HG03039 (cell line): ENCODE results near the gene CHURC1.
A peak's percentile ranks its signal among the peaks of the same experiment; 100 is the strongest.
"Not testable (repeated sequence)": the region's sequence is repeated elsewhere in the genome, so short reads cannot be mapped to it uniquely, and the experiment has no call there.

ENCODE experiments used
- ATAC-seq: cut with Tn5 transposase; IDR thresholded peaks from one replicate; pipeline ENCODE4 v1.9.1; 2021; ENCODE audit warnings: mild to moderate bottlenecking, moderate library complexity; ENCODE audit not compliant: unreplicated experiment

The CHURC1 gene

DNA sequence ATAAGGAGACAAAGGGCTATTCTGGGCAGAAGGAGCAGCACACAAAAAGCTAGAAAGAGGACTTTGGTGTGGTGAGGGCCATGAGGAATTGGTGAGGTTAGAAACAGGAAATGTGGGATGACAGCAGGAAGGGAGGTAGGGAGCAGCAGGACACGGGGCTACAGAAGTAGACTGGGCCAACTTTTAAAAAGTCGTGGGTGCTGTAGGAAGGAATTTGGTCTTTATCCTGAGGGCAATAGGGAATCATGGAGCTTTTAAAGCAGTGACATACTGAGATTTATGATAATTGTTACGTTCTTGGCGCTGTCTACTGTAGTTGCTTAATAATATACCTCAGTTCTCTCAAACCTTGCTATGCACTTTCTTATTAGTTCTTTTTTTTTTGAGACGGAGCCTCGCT is 8.2 kb upstream of the CHURC1 start:
- no peak for ATAC-seq

DNA sequence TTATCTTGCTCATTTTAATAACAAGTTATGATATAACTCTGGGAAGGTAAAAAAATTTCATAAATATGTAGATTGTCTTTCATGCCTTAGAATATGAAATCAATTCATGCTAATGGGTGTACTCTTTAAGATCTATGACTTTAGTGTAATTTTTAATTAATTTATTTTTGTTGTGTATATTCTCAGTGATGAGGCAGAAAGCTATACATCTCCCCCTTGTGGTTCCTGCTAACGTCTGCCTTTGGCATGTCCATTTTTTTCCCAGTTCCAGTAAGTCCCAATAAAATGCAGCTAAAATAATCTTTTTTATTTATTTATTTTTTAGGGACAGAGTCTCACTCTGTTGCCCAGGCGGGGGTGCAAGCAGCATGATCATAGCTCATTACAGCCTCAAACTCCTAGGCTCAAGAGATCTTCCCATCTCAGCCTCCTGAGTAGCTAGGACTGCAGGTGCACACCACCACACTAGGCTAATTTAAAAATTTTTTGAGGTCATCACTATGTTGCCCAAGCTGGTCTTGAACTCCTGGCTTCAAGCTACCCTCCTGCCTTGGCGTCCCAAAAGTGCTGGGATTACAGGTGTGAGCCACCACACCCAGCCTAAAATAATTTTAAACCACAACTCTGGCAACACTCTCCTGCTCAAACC is 3.3 kb upstream of the CHURC1 start:
- ATAC-seq = no peak

DNA sequence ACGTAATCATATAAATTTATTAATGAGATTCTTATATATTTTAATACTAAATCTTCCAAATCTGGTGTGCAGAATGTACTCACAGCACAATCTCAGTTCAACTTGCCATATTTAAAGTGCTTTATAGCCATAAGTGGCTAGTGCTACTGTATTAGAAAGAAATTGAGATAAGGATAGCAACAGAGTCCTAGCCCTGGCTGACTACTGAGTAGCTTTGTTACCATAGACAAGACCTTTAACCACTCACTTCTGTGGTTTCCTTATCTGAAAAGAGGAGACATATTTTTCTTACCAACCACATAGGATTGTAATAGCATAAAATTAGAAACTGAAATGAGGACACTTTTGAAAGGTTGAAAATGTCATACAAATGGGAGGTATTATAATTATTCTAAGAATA is 2.0 kb upstream of the CHURC1 start:
- no peak for ATAC-seq

DNA sequence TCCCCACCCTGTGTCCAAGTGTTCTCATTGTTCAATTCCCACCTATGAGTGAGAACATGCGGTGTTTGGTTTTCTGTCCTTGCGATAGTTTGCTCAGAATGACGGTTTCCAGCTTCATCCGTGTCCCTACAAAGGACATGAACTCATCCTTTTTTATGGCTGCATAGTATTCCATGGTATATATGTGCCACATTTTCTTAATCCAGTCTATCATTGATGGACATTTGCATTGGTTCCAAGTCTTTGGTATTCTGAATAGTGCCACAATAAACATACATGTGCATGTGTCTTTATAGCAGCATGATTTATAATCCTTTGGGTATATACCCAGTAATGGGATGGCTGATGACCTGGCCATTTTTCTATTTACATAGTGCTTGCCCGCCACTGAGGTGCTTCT is 778 bp upstream of the CHURC1 start:
- not testable (repeated sequence) for ATAC-seq

DNA sequence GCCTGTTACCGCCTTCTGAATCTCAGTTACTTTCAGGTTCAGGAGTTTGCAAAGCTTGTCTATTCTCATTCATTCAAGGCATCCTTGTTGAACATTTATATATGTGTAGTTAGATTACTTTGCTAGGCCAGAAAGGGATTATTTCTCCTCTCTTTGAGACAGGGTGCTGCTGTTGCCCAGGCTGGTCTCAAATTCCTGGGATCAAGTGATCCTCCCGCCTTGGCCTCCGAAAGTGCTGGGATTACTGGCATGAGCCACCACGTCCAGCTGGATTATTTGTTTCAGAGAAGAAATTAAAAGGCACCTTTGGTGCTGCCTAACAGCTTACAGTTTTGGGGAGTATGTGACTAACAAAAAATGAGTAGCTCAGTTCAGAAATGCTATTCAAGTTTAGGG is 772 bp downstream of the CHURC1 start:
- ATAC-seq = no peak

DNA sequence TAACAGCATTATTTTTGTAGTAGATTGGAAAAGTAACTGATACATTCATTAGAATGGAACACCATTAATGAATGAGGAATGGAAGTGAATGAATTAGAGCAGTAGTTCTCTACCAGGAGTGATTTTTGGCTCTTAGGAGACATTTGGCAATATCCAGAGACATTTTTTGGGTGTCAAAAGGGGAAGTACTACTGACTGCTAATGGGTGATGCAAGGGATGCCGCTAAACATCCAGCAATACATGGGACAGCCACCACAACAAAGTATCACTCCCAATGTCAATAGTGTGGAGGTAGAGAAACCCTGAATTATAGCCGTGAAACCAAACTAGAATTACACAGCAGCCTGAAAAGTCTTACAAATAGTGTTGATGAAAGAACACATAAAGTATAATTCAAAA is 1.5 kb downstream of the CHURC1 start:
- no peak for ATAC-seq

DNA sequence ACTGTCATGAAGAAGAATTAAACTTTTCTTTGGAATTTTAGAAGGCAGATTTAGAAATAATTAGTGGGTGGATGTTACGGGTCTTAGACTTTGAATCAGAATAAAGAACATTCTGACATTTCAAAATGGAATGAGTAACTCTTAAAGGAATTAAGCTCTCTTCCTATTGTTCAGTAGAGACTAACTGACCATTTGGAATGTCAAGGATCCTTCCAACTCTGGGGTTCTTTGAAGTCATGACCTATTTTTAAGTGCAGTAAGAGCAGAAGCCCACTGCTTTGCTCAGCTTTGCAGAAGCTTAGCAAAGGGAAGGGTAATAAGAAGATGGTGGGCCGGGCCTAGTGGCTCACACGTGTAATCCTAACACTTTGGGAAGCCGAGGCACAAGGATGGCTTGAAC is 4.0 kb downstream of the CHURC1 start:
- ATAC-seq = no peak

DNA sequence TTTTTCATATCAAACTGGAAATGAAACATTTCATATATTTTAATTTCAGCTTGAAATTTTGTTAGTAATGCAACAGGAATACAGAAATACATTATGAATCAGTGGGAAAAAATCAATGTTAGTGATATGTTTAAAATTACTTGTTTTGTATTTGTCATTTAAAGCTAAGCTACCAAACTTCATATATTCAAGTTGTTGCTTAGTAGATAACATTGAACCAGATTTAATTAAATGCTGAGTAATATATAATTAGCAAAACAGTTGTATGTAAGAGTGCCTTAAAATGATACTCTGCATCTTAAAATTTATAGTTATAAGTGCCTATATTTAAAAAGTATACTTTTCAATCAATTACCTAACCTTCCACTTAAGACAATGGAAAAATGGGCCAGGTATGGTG is 5.0 kb downstream of the CHURC1 start:
- no peak for ATAC-seq

DNA sequence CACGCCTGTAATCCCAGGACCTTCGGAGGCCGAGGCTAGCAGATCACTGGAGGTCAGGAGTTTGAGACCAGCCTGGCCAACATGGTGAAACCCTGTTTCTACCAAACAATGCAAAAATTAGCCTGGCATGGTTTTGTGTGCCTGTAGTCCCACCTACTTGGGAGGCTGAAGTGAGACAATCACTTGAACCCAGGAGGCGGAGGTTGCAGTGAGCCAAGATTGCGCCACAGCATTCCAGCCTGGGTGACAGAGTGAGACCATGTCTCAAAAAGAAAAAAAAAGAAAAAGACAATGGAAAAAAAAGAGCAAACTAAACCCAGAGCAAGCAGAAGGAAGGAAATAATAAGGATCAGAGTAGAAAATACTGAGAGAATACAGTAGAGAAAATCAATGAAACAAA is 5.4 kb downstream of the CHURC1 start:
- ATAC-seq = no peak

DNA sequence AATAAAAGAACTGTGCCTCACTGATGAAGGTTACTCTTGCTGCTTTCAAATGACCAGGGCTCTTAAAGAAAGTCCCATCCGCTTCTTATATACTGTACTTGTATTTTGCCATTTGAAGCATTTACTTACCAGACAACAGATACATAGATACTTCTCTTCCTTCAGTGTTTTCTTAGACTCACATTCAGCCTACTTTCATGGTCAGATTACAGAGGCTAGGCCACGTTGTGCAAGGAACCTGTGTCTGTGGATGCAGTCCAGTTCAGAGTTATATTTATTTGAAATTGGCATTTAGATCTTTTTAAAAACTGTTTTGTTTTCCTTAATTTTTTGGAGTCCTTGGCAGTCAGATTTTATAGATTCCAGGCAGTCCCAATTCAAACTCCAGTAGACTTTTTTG is 6.2 kb downstream of the CHURC1 start:
- no peak for ATAC-seq

DNA sequence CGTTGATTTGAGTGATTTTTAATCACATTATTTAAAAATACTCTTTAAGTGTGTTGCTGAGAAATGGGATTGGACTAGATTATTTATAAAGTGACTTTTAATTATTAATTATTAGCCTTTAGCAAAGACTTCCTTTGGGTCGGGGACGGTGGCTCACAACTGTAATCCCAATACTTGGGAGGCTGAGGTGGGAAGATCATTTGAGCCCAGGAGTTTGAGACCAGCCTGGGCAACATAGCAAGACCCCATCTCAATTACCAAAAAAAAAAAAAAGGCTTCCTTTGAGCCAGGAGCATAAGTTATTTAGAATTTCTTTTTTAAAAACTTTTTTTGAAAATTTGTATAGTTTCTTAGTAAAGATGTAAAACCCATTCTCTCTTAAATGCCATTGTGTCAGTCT is 8.8 kb downstream of the CHURC1 start:
- no peak for ATAC-seq

DNA sequence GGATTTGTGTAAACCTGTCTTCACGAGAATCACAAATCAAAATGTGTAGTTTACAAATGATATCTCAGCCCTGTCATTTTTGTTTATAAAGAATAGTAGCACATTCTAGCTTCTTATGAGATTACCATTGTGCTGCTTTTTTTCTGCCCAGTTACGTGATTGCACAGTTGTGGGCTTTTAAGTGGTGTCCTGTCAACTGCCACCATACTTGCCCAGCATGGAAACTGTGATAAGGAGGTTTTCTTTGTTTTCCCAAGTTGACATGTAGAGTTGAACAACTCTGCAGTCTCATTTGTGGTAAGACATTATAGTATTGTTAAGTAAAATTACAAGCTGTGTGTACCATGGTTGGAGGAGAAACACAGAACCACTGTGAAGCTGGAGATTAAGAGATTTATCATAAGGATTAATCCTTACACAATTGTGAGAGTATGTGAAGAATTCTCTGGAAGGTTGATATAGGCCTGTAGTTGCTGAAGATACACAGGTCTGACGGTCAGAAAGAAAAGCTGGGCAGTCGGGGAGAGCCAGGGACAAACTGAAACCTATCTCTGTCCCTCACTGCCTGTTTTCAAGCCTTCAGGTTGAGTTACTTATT is 12.2 kb downstream of the CHURC1 start:
- no peak for ATAC-seq

DNA sequence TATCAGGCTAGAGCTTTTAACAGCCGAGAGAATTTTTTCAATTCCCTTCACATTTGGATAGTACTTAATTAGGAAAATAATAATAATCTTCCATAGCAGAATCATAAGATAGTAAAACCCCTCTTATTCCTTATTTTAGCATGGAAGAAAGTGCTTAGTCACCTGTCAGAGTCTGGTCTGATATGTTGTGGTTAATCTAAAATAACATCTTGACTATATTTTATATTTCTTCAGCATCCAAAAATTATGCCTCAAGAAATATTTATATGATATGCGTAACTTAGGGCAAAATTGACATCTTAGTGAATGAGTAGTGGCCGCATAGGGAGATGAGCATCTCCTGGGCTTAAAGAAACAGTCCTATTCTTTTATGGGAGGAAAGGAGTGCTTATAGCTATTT is 12.8 kb downstream of the CHURC1 start:
- no peak for ATAC-seq

DNA sequence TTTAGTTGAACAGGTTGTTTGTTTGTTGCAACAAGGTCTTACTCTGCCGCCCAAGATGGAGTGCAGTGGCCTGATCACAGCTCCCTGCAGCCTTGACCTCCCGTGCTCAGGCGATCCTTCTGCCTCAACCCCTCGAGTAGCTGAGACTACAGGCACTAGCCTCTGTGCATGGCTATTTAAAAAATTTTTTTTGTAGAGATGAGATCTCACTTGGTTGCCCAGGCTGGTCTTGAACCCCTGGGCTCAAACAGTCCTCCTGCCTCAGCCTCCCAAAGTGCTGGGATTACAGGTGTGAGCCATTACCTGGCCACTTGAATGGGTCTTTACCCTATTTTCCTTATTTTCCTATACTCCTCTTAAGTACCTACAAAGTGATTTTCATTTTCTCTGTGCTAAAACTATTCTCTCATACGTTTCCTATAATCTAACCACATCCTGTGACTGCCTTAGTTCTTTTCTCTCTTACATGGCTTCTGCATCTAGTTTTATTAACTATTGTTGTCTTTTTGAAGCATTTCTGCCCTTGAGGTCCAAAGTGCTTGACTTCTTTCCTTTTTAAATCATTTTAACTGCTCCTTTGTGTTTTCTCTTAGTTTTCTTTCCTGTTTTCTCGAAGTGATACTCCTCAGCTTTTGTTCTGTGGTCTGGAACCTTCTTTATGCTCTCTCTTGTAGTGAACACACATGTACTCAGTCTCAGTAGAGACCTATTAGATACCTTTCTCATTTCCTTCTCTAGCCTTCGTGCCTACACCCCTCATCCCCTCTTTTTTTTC is 14.2 kb downstream of the CHURC1 start:
- ATAC-seq = peak; percentile 58

DNA sequence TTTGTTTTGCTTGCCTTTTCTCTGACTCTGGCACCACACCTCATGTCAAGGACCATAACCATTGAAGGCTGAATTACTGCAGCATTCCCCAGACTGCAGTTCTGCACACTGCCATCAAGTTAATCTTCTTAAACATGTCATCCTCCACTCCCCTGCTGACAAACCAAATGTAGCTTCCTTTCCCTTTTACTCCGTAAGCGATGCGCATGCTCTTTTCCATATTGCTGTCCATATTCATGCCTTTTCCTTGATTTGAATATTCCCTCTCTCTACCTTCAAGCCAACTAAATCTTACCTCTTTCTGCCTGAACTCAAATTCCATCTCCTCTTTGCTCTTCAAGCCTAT is 14.7 kb downstream of the CHURC1 start:
- ATAC-seq = no peak

DNA sequence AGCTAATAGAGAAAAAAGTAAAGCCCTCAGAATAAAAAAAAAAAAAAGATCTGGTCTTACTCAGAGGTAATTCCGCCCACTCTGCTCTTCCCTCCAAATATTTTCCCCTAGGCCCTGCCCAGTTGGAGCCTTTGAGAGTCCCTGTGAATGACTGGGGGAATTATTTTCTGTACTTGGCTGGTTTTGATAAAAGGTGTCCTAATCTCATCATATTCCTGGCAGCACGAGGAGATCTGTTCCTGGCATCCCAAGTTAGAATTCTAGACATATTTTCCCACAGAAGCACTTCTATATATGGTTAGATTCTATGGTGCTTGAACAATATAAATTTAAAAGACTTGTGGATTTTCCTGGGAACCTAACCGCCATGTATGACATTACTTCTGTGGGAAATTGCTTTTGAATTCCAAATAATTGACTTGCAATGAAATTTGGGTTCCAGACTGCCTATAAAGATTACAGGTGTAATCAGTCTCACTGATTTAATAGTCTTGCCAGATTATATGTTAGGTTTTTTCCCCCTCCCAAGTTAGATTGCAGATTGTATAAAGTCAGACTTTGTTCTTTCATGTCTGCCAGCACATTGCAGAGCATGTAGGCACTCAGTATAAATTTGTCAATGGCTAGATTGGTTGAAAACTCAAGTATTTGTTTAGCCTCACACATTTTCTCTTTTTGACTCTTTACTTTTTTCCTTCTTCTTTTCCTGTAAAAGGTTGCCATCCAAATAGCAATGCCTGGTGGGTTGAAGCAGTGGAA is 16.0 kb downstream of the CHURC1 start:
- no peak for ATAC-seq

DNA sequence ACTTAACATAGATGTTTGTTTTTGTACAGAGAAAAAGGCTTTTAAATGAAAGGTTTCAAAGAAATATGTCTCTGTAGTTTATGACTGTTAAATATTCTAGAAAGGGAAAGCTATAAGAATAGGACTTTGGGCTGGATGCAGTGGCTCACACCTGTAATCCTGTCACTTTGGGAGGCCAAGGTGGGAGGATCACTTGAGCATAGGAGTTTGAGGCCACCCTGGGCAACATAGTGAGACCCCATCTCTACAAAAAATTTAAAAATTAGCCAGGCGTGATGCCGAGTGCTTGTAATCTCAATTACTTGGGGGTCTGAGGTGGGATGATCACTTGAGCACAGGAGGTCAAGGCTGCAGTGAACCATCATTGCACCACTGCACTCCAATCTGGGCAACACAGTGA is 16.9 kb downstream of the CHURC1 start:
- no peak for ATAC-seq

DNA sequence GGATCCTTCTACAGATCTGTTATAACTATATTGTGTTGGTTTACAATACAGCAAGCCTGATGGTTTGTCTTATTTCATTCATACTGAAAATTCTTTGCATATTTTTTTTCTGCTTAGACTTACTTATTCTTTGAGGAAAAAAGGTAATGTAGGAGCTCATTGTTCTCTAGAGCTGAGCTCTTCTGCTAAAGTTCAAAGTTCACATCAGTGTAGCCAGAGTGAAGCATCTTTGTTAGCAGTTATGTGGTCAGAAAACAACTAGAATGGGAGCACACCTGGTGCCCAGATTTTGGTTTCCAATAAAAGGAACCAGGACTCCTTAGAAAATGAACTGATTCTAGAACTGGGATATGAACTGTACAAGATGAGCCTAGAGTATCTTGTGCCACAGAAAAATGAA is 18.0 kb downstream of the CHURC1 start:
- no peak for ATAC-seq

DNA sequence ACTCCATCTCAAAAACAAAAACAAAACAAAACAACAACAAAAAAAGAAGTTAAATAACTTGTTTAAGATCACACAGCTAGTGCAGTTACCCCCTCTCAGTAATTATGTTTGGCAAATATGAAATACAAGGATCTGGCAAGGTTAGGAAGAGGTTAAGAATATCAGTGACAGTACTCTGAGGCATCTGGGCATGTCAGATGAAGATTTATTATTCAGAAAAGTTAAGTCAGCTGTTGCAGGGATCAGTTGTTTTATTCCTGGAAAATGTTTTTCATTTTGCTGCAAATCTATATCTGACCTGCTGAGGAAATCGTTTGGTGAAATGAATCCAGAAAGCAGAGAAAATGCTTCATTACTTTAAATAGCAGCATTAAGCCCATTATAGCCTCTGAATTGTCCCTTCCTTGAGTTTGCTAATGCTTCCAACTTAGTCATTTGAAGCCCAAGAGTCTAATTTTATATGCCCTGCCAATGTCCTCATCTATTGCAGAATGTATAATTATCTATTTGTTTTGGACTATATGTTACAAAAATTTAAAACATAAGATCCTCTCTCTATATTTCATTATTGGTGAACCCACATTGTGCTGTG is 20.2 kb downstream of the CHURC1 start:
- ATAC-seq = no peak

DNA sequence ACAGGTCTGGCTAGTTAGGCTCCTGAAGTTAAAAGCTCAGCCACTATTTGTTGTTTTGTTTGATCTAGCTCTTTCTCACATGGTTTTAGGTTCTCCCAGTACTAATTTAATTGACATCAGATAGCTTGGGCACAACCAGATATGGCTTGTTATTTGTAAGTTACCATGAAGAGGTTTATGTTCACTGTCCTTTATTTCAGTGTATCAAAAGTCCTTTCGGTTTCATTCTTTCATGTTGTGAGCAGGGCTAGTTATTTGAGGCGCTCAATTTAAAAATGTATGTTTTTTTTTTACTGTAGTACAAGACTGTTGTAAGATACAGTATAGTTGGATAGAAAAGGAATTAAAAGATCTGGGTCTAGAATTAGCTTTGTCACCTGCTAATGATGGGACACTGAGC is 21.3 kb downstream of the CHURC1 start:
- ATAC-seq = no peak

DNA sequence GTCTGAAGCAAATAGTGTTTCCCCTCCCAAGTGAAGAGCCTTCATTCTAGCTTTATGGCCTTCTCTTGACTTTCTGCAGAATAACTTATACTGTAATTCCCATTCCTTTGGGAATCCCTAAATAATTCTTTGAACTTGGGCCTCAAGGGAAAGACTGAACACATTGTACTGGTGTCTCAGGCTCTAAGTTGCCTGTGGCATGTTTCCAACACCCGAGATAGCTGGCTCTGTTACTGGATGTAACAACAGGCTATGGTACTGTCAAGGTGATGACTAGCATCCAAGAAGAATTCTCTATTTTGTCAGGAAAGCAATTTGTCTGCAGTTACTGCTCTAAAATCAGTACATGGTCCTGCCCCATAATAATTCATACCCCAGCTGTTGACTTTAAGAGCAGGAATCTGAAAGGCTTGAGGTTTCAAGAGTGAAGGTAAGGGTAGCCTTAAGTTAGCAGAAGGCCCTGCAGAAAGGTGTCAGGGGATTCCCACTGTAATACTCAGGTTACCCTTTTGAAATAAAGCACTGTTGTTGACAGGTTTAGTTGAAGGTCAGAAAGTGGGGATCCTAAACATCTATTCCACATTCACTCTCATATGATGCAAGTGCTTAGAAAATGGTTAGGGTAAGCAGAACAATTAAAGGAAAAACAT is 23.0 kb downstream of the CHURC1 start:
- no peak for ATAC-seq
